HG02973 (cell line): ENCODE data around the gene UBE2G2.
"Not testable (repeated sequence)": the region's sequence is repeated elsewhere in the genome, so short reads cannot be mapped to it uniquely, and the experiment has no call there.

Experiments
- ATAC-seq: cut with Tn5 transposase; IDR thresholded peaks from one replicate; pipeline ENCODE4 v1.9.1; 2021; ENCODE audit warnings: moderate library complexity; ENCODE audit not compliant: unreplicated experiment

The UBE2G2 gene

DNA sequence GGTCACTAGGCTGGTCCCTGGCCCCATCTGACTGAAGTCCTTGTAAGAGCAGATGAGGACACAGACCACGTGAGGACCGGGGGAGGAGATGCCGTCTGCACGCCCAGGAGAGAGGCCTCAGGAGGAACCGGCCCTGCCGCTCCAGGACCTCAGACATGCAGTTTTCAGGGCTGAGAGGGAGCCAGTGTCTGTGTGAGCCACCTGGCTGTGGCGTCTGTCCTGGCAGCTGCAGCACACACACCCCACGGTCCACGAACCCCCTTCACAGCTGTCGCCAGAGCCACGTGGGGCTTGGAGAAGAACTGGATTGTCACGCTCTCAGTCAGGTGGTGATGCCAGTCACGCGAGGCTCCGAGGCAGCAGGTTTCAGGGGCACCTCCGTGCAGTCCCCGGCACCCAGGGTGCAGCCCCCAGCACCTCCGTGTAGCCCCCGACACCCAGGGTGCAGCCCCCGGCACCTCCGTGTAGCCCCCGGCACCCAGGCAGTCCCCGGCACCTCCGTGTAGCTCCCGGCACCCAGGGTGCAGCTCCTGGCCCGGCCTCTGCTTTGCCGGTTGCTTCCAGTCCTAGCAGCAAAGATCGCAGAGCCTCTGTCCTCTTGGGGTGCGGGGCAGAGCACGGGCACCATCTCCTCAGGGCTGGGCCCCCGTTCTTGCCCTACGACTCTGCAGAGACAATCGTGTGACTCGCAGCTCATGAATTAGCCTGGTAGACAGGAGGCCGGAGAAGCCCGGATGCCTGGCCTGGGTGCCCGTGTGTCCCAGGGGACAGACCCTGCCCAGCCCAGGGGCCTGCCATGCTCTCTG, 35.2 kb upstream of the UBE2G2 start:
- ATAC-seq = no peak

DNA sequence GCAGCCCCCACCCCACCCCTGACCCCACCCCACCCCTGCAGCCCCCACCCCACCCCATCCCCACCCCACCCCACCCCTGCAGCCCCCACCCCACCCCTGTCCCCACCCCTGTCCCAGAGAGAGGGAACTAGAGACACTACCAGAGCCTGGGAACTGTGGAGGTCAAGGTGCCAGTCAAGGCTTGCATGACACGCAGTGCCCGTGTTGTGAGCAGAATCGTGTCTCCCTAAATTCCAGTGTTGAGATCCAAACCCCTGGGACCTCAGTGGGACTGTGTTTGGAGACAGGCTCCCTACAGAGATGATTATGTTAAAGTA, 34.7 kb upstream of the UBE2G2 start:
- no peak for ATAC-seq

DNA sequence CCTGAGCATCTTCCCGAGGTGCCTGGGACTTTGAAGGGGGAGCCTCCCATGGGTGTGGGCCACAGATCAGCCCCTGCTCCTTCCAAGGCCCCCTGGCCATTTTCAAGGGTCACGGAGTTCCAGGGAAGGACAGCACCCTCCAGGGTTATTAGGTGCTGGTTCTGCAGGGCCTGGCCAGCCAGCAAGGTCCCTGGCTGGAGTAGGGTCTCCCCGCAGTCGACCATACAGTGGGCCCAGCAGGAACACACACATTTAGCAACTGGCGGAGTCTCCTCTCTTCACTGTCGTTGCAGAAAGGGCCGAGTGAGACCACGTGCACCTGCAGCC, 34.0 kb upstream of the UBE2G2 start:
- ATAC-seq = no peak

DNA sequence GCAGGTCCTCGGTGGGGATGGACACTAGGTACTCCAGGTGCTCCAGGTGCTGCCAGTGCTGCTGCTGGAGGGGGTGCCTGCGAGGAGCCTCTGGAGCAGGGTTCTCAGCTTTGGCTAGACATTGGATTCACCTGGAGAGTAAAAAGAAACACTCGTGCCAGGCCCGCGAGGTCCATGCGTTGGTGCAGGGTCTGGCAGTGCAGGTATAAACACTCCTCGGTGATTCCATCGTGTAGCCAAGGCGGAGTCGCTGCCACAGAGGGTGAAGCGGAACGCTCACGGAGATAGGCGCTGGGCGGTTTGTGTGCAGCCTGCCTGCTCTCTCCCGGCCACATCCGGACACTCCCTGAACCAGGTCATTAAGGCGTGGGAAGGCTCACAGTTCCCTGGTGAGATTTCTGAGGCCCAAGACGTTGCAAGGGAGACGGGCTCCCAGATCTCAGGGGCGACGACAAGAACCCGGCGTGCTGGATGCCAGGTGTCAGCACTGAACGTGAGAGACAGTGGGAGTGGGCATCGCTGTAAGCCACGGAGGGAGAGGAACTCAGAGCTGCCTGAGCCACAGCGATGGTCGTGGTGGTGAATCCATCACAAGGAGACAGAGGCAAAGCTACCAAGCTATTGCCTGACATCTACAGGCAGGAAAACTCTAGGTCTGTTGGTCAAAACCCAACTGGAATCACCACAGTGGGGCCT, 33.5 kb upstream of the UBE2G2 start:
- no peak for ATAC-seq

DNA sequence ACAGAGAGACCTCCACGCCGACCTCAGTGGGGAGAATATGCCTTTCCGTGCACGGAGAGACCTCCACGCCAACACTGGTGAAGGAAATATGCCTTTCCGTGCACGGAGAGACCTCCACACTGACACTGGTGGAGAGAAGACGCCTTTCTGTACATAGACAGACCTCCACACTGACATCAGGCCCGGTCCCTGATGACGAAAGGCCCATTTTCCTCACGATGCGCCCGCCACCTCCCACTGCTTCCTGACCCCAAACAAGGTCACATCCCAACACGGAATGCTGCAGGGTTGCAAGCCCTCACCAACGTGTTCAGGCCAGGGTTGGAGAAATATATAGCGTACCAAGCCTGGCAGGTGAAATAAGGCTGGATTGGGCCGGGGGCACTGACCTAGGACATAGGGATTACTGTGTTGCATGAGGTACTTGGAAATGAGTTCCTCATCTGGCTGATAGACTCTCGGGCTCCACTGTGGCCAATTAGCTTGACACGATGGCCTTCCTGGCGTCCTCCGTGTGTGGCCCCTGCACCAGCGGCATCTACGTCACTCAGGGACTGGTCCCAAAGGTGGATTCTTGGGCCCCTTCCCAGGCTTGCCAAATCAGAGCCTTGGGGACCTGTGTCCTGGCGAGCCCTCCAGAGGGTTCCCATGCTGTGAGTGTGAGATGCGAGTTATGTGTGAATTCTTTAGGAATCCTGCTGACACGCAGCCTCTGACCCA, 32.8 kb upstream of the UBE2G2 start:
- ATAC-seq = no peak

DNA sequence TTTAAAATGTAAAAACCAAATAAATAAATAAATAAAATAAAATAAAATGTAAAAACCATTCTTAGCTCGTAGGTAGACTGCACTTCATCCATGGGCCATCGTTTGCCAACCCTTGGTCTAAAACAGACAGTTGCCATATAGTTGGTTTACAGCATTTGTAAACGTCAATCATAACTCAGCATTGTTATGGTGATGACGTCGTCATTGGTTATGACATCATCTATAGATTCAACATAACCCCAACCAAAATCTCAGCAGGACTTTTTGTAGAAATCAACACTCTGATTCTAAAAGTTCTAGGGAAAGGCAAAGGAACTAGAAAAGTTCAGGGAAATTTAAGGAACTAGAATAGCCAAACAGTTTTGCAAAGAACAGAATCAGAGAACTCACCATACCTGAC, 32.0 kb upstream of the UBE2G2 start:
- ATAC-seq = no peak

DNA sequence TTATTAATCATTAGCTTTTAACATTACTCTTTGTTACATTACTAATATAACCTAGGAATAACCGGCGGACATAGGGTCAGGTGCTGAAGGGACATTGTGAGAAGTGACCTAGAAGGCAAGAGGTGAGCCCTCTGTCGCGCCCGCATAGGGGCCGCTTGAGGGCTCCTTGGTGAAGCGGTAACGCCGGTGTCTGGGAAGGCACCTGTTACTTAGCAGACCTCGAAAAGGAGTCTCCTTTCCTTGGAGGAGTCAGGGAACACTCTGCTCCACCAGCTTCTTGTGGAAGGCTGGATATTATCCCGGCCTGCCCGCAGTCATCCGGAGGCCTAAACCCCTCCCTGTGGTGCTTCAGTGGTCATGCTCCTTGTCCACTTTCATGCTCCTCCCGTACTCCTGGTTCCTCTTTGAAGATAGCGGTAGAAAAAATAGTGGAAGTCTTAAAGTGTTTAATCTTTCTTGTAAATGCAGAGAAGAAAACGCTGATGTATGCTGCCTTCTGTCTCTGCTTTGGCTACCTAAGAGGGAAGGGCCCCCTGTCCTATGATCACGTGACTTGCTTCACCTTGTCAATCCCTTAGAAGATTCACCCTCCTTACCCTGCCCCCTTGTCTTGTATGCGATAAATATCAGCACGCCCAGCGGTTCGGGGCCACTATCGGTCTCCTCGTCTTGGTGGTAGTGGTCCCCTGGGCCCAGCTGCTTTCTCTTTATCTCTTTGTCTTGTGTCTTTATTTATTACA, 31.1 kb upstream of the UBE2G2 start:
- ATAC-seq = not testable (repeated sequence)

DNA sequence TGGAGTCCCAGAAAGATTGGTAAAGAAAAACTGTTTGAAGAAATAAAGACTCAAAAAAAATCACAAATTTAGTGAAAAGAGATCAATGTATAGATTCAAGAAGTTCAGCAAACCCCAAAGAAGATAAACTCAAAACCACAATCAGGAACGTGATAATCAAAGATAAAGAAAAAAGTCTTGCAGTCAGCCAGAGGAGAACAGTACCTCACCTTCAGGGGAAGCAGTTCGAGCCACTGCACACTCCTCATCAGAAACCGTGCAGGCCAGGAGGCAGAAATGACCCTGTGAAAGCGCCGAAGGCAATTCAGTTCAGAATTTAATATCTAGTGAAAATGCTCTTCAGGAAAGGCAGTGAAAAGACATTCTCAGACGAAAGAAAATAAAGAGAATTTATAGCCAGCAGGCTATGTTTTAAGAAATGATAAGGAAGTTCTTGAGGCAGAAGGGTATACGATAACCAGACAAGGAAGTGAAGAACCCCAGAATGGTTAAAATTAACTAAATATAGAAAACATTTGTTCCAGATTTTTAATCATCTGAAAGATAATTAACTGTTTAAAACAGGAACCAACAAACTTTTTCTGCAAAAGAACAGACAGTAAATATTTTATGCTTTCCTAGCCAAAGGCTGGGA, 29.7 kb upstream of the UBE2G2 start:
- ATAC-seq = no peak

DNA sequence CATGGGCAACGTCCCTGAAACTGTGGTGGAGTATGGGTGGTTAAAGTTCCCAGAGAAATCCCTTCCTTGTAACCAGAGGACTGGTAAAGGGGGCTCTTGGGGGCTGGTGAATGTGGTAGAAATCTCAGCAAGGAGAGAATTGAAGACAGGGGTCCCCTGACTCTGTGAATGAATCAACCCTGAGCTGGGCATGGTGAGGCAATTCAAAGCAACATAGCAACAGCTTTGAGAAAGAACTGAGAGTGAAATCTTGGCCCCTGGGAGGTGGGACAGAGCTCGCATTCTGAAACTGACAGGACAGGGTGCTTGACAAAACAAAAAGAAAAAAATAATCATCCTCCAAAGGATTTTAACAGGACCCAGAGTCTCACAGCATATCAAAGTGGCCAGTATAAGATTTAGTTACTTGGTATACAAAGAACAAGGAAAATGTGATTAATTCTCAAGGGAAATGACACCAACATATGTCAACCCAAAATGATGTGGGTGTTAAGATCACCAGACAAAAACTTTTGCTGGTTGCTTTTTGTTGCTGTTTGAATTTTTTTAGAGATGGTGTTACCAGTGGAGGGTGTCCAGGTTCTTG, 28.0 kb upstream of the UBE2G2 start:
- no peak for ATAC-seq

DNA sequence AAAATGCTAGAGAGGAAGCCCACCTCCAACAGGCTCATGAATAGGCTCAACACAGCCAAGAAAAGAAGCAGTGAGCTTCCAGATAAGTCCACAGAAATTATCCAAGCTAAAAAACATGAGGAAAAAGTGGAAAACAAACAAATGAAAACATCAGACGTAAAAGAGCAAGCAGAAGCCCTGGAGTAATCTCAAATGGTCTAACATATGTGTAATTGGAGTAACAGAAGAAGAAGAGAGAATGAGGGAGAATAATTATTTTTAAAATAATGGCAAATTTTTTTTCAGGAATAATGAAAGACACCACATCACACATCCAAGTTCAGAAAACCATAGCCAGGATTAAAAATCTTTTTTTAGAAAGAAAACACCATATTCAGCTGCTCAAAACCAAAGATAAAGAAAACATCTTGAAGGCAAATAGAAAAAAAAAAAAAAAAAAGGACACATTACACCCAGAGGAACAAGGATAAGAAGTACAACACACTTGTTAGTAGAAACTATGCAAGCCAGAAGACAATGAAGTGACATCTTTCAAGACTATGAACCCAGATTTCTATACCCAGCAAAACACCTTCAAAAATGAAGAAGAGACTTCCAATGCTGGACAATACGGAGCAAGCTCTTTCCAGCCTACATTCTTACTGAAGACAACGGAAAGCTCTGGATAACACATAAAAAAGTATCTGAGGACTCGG, 26.9 kb upstream of the UBE2G2 start:
- ATAC-seq = no peak

DNA sequence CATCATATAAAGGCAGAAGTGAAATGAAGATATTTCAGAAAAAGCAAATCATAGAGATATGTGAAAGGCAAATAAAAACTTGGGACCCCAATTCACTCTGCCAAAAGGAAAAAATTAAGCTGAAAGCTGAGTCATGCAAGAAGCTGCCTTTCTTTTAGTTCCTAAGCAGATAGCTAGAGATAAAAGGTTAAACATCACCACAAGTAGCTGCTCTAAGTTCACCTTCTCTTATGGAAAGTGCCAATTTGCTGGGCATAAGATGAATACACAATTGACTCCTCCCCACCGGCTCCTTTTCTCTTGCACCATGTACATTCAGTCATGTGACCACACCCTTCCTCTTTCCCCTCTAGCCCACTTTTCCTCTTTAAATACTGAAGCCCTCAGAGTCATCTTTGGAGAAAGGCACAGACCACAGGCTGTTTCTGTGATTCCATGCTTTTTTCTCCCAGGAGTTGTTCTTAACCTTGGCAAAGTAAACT, 21.6 kb upstream of the UBE2G2 start:
- no peak for ATAC-seq

DNA sequence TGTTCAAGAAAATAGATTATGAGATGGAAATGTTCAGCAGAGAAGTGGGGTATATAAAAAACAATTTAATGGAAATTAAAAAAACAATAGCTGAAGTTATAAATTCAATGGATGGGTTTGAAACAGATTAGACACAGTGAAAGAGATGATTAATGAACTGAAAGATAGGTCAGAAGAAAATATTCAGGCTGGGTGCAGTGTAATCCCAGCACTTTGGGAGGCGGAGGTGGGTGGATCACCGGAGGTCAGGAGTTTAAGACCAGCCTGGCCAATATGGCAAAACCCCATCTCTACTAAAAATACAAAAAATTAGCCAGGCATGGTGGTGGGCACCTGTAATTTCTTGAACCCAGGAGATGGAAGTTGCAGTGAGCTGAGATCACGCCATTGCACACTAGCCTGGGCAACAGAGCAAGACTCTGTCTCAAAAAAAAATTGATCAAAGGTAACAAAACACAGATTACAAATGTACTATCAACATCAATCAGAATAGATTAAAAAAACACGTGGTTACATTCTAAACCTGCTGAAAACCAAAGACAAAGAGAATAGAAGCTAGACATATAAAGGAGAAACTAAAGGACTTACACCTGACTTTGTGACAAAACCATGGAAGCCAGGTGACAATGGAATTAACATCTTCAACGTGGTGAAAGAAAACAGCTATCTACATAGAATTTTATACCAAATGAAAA, 21.0 kb upstream of the UBE2G2 start:
- ATAC-seq = no peak

DNA sequence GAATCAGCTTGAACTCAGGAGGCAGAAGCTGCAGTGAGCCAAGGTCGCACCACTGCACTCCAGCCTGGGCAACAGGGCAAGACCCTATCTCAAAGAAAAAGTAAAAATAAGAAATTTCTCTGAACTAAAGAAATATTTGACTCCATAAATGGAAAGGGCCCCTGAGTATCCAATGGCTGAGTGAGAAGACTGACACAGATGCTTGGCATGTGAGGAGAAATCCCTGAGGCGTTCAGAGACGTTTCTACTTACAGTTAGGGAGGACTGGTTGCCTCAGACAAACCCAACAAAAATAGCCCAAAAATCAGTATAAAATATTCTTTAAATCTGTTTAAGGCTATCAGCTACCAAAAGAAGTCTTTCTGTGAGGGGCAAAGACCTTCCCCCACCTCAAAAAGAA, 19.2 kb upstream of the UBE2G2 start:
- ATAC-seq = no peak

DNA sequence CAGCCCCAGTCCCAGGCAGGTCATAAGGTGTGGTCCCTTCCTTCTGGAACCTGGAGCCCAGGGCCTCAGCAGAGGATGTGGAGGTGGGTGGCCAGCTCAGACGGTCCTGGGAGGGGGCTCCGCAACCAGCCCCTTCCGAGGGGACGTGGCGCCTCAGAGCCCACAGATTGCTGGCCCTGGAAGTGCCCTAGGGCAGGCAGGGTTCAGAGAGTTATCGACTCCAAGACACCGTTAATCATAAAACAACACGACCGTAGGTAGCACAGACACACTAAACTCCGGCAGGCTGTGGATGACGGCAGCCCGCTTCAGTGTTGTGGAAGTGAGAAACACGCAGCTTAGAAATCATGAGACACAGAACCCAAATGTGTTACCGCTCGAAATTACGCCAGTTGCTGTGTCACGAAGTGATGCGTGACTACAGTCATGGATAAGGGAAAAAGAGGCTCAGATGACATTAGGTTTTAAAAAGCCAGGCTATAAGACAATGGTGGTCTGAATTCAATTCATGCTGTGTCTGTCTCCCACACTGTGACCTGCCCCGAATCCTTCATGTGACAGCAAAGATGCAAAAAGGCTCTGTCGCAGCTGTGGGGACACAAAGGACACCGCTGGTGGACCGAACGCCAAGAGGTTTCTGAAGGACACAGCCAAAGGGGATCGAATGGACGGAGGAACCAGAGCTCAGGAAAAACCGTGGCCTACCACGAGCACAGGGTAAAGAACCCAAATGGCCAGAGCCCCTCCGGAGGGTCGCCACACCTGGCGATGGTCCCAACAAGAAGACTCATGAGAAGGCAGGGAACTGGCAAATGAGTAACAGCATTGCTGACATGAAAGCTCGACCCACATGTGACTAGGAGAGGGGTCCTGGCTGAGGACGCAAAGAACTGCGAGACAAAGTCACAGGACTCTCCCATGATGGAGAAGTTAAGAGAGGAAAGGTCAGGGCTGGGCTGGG, 17.9 kb upstream of the UBE2G2 start:
- ATAC-seq = no peak

DNA sequence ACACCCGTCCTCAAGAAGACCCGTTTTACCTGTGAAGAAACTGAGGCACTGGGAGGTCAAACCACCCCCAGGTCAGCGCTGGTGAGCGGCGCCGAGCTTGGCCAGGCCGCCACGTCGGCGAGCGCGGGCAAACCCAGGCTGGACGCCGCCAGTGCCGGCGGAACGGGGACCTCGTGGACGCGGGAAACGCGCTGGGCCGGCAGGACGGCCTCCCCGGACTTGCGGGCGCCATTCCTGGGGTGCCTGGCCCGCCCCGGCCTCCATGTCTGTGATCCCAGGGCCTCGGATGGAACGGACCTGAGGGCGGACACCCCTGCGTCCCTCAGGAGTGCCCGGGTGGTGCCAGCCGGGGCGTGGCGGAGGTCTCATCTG, 17.0 kb upstream of the UBE2G2 start:
- ATAC-seq = no peak

DNA sequence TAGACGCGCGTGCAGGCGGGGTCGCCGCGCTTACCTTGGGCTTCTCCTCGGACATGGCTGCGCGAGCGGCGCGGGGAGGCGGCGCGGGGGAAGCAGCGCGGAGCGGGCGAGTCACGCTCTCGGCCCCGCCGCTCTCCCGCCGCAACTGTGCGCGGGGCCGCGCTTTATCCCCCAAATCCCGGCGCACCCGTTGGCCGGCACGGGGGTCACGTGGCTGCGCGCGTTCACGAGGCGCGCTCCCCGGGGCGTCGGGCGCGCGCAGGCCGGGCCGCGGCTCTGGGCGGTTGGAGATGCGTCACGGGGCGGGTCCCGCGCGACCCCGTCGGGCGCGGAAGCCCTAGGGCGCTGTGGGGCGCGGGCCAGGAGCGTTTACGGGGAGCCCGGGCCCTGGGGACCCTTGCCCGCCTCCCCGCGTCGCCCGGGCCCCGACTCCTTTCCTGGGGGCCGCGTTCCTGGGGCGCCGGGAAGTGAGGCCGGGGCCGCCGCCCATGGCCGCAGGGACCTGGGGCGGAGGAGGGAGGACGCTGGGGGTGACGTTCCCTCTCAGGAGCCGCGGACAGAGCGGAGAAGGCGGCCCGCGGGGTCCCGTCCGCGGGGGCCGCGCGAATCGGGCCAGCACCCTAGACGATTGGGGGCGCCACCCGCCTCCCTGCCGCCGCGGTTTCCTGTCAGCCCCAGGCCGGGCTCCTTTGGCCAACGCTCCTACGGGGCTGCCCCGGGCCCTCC, 16.5 kb upstream of the UBE2G2 start, which contains the start of gene SUMO3:
SUMO3 (minus strand) TSS at position 149 of the 726 bp plus-strand sequence; CDS start at position 55, 94 bp downstream.
- ATAC-seq = peak; percentile 52

DNA sequence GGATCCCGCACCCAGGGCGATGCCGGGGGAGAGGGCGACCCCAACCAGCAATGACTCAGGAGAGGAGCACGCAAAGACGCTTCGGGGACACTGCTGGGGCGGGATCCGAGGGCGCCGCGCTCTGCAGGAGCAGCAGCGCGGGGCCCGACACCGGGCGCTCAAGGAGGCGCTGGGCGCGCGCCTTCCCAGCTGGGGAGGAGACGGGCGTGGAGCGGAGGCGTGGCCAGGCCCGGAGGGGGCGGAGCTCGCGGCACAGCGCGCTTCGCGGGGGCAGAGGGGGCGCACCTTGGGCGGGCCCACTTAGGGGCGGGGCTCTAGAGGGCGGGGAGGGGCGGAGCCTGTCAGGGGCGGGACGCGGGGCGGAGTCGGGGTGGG, 15.9 kb upstream of the UBE2G2 start:
- ATAC-seq = peak; percentile 70
